Bronchial epithelial cell (primary cell): ENCODE data around the gene VSTM2B. TPM values are rescaled to one million over a fixed set of nuclear protein-coding genes. Genes with fewer than 3 reads are reported as not detected.

Experiments
- DNase-seq: peaks from one replicate; pipeline ENCODE4 v3.0.0-alpha.2; 2010; ENCODE audit warnings: low read depth
- FAIRE-seq: peaks from 2 replicates; lab custom pipeline; 2011; peaks lifted over from hg19 to GRCh38; lab: Jason Lieb, UNC
- H3K27me3 ChIP-seq: 2 replicates; pipeline ENCODE4 v1.5.1; 2011; ENCODE audit warnings: low read length; ENCODE audit not compliant: control insufficient read depth, insufficient read depth
- H3K36me3 ChIP-seq: 2 replicates; pipeline ENCODE4 v1.5.1; 2011; ENCODE audit warnings: low read length; ENCODE audit not compliant: control insufficient read depth, insufficient read depth
- H3K4me3 ChIP-seq: 2 replicates; pipeline ENCODE4 v1.5.1; 2011; ENCODE audit warnings: mild to moderate bottlenecking, low read depth, low read length, control low read depth
- CTCF ChIP-seq: IDR thresholded peaks from 2 replicates; pipeline ENCODE4 v1.5.1; 2011; ENCODE audit warnings: mild to moderate bottlenecking, moderate library complexity, low read length, control low read depth, inconsistent platforms; ENCODE audit not compliant: insufficient read depth, severe bottlenecking
- total RNA-seq: library from RNA; depleted of rRNA; stranded (reverse); fragments of >200 nt; gene quantifications from 2 replicates; pipeline ENCODE4 v1.2.1, GENCODE V29; 2014

VSTM2B gene
- total RNA-seq, 1 donor from 2014 or later = not detected

- no peak for TF ChIP-seq CTCF
- H3K36me3 ChIP-seq = no peaks in the 10 kb centered on the region
- FAIRE-seq (no peak), DNase-seq (no peak)
- no peaks in the 10 kb centered on the region for H3K27me3 ChIP-seq
- no peak overlapping the region for H3K4me3 ChIP-seq
Measured at GRCh38 chr19:29598036-29598435, 72.2 kb downstream of the VSTM2B start.

- H3K4me3 ChIP-seq = no peak overlapping the region
- no peaks in the 10 kb centered on the region for H3K27me3 ChIP-seq
- H3K36me3 ChIP-seq = no peaks in the 10 kb centered on the region
- FAIRE-seq (no peak), DNase-seq (no peak)
- TF ChIP-seq CTCF = no peak
Measured at GRCh38 chr19:29598496-29598895, 72.7 kb downstream of the VSTM2B start.

GRCh38 chr19:29603308-29603707 lies 77.5 kb downstream of the VSTM2B start:
- DNase-seq (no peak), FAIRE-seq (no peak)
- Histone ChIP-seq H3K27me3 (no peaks in the 10 kb centered on the region), H3K36me3 (no peaks in the 10 kb centered on the region), H3K4me3 (no peak overlapping the region)
- TF ChIP-seq CTCF = no peak

GRCh38 chr19:29605653-29606419 lies 80.0 kb downstream of the VSTM2B start, which contains the start of gene POP4:
Gene POP4 (plus strand): TSS chr19:29606283. CDS start chr19:29606319, 36 bp downstream.
- no peak for FAIRE-seq
- Histone ChIP-seq H3K4me3 (peak within 1 kb of the TSS; percentile 67), H3K36me3 (peaks cover 2% of the 10 kb centered on the region), H3K27me3 (no peaks in the 10 kb centered on the region)
- DNase-seq = peak; percentile 86
- TF ChIP-seq CTCF = no peak

- FAIRE-seq (no peak), DNase-seq (no peak)
- Histone ChIP-seq H3K27me3 (no peaks in the 10 kb centered on the region), H3K36me3 (peaks cover 2% of the 10 kb centered on the region), H3K4me3 (peak overlapping the region; percentile 67)
- TF ChIP-seq CTCF = no peak
Measured at GRCh38 chr19:29606420-29606747, 80.6 kb downstream of the VSTM2B start.

- Histone ChIP-seq H3K4me3 (no peak overlapping the region), H3K27me3 (no peaks in the 10 kb centered on the region), H3K36me3 (peaks cover 22% of the 10 kb centered on the region)
- FAIRE-seq = no peak
- no peak for TF ChIP-seq CTCF
- no peak for DNase-seq
Measured at GRCh38 chr19:29609636-29610035, 83.8 kb downstream of the VSTM2B start.
